ENCODE measurements around the gene AHI1.

AHI1 gene

DNA sequence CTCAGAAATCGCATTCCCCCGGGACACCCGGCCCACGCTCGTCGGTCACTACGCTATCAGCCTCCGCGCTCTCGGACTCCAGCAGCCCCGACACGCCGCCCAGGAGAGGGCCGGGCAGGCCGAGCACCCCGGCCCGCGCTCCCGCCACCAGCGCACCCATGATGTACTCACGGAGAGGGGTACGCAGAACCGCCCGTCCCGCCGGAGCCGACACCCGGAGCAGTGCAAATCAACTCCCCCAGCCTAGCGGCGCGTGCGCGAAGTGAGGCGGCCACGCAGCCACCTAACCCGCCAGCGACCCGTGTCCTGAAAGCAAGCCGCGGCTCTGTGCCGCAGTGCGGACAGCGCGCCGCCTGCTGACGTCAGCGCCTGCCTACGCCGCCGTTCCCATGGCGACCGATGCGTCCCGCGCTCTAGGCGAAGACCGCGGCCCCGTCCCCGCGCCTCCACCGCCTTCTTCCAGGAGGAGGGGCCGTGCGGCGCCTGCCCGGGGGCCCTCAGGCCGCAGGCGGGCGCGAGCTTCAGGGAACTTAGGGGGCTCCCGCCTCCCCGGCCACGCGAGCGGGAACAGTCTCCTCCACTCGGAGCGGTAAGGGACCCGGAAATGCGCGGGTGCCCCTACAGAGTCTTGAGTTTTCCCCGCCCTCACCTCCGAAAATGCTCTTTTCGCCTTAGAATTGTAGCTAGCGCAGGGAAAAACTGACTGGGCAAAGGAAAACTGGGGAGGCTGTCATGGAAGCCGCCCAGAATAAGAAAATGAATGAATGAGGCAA lies at the start of gene AHI1:
Gene AHI1 (minus strand): TSS at position 329 of the 773 bp plus-strand sequence. CDS start 5,503 bp downstream, outside the sequence.
- DNase-seq, result peak; percentile 93
- in situ Hi-C loops (cut with HindIII; ENCODE audit: low pct_ligation_motif_present, low pct_unique_long_range_greater_than_20kb, low sequenced_read_pairs), result no loop called here

DNA sequence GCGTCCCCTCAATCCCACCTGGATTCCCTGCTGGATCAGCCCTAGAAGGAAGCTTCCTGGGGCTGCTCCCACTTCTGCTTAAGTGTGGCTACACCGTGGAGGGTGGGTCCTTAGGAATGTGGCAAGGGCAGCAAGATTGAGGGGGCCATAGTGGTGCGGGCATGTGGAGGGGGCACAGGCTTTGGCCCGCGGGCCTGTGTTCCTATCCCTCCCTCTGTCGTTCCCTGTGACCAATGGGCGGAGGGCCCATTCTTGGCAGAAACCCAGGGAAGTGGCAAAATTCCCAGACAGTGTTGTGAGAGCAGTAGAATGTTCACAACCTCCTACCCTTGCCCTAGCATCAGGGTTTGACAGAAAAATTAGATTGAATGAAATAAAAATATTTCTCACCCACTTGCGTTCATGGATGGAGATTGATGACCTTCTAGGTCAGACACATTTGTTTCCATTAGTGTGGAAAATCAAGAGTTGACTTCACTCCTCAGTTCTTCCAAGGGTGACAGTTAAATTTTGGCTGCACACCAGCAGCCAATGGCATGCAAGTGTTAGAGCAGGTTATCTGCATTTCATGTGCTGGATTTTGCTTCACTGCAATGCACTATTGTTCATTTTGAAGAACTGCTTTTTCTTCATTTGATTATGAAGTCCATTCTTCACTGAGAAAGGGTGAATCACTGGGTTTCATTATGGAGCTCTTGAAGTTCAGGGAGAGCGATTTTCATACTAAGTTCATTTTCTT lies 49.3 kb upstream of the AHI1 start:
- DNase-seq, result no peak
- in situ Hi-C loops (cut with HindIII; ENCODE audit: low pct_ligation_motif_present, low pct_unique_long_range_greater_than_20kb, low sequenced_read_pairs), result no loop called here

DNA sequence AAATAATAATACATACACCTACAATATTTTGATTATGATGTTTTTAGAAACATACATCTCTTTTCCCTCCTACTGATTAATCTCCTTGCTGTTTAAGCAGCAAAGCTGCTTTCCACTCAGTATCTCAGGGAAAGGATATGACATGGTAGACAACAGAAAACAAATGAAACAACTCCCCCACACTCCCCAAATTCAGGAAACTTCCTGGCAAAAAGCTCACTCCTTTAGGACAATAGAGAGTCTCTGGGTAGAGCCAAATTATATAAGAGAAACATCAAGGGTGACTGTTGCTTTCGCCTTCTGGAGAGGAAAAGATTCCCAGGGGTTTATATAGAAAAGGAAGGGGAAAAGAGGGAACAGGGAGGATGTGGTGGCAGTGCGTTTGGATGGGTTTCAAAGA lies 48.7 kb upstream of the AHI1 start:
- no peak for DNase-seq
- in situ Hi-C loops (cut with HindIII; ENCODE audit: low pct_ligation_motif_present, low pct_unique_long_range_greater_than_20kb, low sequenced_read_pairs), result no loop called here

DNA sequence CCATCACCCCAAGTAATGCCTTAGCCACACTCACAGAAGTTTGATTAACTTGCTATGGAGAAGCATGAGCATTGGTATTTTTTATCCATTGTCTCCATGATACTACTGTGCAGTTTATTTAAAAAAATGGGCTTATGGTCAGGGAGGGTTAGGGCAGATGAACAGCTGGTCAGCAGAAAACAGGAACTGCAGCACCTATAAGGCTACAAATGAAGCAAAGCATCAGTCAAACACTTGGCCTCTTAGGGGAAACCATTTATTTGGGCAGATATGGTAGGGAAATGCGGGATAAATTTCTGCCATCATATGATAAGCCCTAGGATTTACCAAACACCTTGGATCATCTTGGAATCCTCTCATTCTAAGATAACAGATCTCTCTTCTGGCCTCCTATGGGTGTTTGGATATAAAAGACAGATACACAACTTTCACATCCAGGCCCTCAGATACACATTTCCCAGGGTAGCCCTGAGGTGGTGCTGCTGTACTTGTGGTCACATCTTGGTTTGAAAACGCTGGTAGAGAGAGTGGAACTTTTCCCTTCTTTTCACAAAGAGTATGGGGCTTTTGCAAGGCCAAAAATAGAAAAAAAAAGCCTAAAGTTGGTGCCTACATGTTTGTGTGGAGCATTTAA lies 42.8 kb upstream of the AHI1 start:
- in situ Hi-C loops (cut with HindIII; ENCODE audit: low pct_ligation_motif_present, low pct_unique_long_range_greater_than_20kb, low sequenced_read_pairs), result no loop called here
- DNase-seq, result no peak

DNA sequence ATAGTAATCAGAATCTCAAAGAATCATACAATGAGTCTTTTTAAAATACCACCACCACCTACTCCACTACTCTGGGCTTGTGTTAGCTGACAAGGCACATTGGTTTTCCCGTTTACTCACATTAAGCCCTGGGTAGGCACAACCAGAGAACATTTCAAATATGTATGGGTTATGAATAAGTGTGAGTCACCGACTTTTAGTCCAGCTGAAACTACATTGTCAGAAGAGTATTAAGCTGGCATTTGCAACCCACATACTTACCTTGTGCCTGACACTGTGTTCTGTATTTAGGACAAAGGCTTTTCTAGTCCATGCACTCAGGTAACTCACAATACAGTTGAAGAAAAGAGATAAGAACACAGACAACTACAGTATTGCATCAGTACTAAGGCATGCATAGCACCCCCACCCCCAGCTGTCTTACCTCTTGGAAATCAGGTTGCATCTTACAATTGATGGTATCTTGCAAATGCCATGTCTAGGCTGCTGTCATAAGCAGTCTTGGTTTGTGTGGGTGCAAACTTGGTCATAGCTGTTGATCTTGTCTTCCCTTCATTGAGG lies 40.3 kb upstream of the AHI1 start:
- in situ Hi-C loops (cut with HindIII; ENCODE audit: low pct_ligation_motif_present, low pct_unique_long_range_greater_than_20kb, low sequenced_read_pairs), result no loop called here
- DNase-seq, result peak; percentile 24

DNA sequence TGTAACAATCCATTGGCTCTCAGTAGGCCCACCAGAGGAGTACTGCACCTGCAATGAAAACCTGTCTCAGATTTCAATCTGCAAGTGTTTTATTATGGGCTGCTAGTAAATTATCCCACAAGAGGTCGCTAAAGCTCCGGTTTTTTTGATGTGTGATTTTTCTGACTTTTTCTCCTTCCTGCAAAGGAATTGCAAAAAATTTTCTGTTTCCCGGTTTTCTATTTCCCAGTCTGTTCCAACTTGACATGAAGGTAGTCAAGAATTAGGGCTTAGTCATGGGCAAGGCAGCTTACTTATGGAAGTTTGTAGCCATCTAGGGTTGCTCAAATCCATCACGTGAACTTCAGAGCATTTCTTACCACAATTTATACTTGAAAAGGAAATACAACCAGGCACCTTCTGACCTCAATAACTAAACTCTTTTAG lies 38.5 kb upstream of the AHI1 start:
- in situ Hi-C loops (cut with HindIII; ENCODE audit: low pct_ligation_motif_present, low pct_unique_long_range_greater_than_20kb, low sequenced_read_pairs), result no loop called here
- peak; percentile 60 for DNase-seq

DNA sequence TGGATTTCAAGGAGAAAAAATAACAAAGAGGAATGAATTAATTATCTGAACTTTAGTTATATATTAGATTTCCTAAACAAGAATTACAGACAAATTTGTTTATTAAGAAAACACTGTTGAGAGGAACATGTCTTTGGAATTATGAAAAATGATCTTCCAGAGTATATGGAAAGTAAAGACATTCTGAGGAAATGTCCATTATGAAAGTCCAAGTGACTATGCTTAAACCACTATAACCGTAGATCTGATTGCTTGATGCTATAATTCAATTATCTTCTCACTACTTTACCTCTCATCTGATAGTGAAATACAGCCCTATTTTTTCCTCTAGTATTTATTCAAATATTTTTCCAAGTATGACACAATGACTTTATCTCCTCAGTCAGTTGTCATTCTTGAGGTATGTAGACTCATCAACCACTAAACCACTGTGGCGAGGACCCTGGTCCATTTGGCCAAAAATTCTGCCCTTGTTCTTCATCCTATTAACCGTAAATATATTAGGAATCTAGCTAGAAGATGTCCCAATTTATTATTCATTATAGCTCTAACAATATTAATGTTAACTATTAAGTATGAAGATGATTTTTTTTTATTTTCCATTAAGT lies 37.3 kb upstream of the AHI1 start:
- peak; percentile 15 for DNase-seq
- in situ Hi-C loops (cut with HindIII; ENCODE audit: low pct_ligation_motif_present, low pct_unique_long_range_greater_than_20kb, low sequenced_read_pairs), result no loop called here

DNA sequence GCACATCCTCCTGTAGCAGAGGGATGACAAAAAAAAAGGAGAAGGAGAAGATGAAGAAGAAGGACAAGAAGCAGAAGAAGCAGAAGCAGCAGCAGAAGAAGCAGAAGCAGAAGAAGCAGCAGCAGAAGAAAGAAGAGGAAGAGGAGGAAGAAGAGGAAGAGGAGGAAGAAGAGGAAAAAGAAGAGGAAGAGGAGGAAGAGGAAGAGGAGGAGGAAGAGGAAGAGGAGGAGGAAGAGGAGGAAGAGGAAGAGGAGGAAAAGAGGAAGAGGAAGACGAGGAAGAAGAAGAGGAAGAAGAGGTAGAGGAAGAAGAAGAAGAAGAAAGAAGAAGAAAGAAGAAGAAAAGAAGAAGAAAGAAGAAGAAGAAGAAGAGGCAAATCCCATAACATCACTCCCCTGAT lies 35.0 kb upstream of the AHI1 start:
- in situ Hi-C loops (cut with HindIII; ENCODE audit: low pct_ligation_motif_present, low pct_unique_long_range_greater_than_20kb, low sequenced_read_pairs), result no loop called here
- no peak for DNase-seq

DNA sequence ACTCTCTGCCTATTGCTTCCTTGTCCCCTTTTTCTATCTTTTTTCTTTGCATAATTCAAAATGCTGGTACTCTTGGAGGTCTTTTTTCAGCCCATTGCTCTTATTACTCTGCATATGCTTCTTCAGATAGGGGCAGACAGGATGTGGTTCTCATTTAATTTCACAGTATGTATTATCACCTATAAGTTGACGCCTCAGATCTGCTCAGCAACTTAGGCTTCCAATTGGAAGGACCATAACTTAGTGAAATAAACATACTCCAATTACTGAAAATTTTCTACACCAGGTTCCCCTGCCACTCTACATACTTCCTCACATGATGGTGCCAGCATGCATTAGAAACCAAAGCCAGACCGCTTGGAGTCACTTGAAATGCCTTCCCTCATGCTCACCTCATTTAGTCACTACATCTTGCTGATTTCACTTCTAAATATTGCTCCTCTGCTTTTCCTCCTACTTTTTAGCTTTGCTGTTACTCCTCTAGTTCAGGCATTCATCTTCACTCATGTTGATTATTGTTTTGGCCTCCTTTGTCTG lies 34.5 kb upstream of the AHI1 start:
- no peak for DNase-seq
- in situ Hi-C loops (cut with HindIII; ENCODE audit: low pct_ligation_motif_present, low pct_unique_long_range_greater_than_20kb, low sequenced_read_pairs), result no loop called here

DNA sequence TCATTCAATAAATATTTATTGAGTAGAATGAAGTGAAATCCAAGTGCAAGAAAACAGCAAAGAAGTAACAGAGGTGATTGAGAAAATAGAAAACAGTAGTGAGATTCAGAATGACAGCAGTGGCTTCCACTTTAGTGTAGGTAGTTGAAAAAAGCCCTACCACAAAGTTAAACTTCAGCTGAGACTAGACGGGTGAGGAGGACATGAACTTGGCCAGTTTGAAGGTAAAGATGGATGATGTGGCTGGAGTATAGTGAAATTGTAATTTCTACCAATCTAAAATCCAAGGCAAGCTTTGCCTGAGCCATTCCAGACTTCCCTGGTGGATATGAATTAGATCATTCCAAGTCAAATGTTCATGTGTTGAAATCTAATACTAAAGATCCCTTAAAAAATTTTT lies 32.6 kb upstream of the AHI1 start:
- in situ Hi-C loops (cut with HindIII; ENCODE audit: low pct_ligation_motif_present, low pct_unique_long_range_greater_than_20kb, low sequenced_read_pairs), result no loop called here

DNA sequence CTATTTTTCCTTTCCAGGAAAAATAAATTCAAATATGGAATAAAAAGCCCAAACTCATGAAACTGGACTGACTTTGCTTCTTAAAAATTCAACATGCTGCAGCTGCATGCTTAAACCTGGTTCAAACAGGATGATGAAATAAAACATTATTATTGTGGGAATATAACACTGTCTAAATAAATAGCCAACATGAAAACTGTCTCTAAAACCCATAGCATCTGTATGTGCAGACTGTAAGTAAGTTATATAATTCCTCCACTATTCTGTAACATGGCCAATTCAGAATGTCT lies 30.4 kb upstream of the AHI1 start:
- in situ Hi-C loops (cut with HindIII; ENCODE audit: low pct_ligation_motif_present, low pct_unique_long_range_greater_than_20kb, low sequenced_read_pairs), result no loop called here
- DNase-seq, result no peak

More for the DNA sequence above, 32.6 kb upstream of the AHI1 start:
- DNase-seq, result no peak

DNA sequence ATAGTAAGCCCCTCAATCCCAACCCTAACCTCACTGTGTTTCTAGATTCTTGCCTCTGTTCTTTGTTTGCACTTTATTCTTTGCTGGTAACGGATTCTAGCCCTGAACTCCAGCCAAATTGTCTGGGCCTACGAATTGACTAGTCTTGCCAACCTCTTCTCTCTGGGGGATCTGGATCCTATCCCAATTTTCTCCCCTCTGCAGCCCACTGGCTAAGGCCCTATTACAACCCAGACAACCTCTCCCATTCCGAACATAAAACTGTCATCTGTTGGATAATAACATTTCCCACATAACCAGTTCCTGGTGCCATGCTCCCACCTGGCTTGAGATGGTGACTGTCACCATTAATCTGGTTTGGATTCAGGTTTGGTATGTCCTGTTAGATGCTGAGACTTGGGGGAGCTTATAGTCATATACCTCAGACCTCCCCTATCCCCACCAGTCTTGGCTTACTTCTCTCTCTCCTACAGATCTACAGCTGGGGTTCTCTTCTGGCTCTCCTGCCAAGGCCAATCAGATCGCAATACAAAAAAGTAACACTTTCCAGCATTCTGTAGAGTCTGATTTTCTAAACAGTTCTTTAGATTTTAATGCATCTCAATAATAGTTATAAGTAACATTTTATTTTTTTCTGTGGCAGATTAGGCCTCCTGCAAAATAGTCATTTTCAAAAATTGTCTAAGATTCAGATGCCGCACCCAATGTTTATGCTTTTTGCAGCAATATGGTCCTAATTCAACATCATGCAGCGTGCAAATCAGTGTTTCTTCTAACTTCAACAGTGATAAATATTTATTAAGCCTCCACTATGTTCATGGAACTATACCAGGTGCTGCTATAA lies 29.8 kb upstream of the AHI1 start:
- in situ Hi-C loops (cut with HindIII; ENCODE audit: low pct_ligation_motif_present, low pct_unique_long_range_greater_than_20kb, low sequenced_read_pairs), result no loop called here
- no peak for DNase-seq

DNA sequence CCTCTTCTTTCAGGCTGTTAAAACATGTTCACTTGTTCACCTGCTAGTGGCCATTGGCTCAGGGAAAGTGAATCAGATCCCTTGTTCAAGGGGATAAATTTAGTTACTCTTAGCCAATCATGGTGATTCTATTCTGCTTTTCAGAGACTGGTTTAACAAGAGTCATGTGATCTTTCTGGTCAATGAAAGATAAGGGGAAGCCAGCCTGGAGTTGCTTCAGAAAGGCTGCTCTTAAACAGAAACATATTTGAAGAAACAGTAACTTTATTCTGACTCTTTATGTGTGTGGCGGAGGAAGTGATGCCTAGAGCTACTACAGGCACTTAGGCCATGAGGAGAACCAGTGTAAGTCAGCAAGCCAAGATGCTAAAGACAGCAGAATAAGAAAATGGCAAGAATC lies 28.1 kb upstream of the AHI1 start:
- in situ Hi-C loops (cut with HindIII; ENCODE audit: low pct_ligation_motif_present, low pct_unique_long_range_greater_than_20kb, low sequenced_read_pairs), result no loop called here
- no peak for DNase-seq

DNA sequence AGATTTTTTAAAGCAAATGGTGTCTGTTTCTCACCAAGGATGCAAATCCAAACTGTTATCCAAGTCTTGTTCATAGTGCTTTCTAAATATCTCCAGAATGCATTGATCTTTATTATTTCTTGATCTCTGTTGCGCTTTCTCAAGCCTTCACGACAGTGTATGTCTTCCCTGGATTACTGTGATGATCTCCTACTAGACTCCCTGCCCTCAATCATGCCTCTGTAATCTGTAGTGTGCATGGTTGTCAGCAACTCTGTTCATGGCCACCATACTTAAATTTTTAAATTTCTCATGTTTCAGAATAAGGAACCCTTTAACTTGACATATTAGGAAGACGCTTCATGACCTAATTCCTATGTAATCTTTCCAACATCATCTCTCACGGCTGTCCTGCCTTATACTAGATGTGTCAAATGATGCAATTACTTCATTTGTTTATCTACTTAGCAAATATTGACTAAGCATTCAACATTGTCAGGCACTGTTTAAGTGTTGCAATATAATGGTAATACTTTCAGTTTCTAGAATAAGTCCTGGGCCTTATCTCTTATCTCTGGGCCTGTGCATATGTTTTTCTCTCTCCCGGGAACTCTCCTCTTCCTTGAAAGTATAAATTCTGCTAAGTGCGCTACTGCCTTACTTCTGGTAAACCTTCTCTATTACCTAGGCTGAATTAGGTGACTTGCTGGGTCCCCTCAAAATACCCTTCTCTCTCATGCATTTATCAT lies 25.6 kb upstream of the AHI1 start:
- no peak for DNase-seq
- in situ Hi-C loops (cut with HindIII; ENCODE audit: low pct_ligation_motif_present, low pct_unique_long_range_greater_than_20kb, low sequenced_read_pairs), result no loop called here

DNA sequence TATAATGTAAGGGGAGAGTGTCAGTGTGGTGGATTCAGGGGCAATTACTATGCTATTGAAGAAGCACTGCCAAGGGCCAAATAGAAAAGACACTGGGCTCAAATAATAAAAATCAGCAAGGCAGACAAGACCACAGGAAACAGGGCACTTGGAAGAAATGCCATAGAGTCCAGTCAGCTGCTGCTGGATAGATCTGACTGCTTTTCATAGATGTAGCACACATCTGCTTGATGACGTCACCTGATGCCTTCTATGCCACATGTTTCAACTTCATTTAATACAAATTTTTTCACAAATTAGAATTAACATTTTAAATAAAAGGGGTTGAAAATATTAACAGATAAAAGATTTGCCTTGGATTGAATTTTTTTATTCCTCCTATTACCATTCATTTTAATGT lies 23.9 kb upstream of the AHI1 start:
- in situ Hi-C loops (cut with HindIII; ENCODE audit: low pct_ligation_motif_present, low pct_unique_long_range_greater_than_20kb, low sequenced_read_pairs), result no loop called here
- no peak for DNase-seq

DNA sequence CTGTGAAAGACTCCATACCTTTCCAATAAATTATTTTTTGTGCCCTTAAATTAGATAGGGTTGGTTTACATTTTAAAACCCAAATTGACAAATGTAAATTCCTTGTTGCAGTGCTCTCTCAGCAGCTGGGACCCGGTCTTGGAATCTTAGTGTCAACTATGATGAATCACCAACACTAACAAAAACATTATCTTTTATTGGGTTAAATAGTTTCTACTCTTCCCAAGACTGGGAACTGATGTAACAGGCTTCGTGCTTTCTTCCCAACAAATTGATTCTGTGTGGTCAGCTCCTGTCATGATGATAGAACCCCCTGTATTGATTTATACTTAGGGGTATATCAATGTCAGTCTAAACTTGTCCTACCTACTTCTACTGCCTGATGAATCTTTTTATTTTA lies 23.2 kb upstream of the AHI1 start:
- in situ Hi-C loops (cut with HindIII; ENCODE audit: low pct_ligation_motif_present, low pct_unique_long_range_greater_than_20kb, low sequenced_read_pairs), result no loop called here
- no peak for DNase-seq

DNA sequence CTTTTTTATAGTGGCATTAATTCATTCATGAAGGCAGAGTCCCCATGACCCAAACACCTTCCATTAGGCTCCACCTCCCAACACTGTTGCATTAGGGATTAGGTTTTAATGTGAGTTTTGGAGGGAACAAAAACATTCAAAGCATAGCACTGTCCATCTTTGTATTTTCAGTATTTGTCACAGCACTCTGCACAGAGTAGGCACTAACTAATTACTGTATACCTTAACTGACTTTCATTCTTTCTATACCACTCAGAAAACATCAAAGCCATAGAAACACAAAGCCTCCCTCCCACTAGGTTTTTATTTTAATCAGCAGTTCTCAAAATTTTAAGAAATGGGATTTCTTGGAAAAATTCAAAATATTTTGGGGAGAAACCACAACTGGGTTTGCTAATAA lies 21.8 kb upstream of the AHI1 start:
- in situ Hi-C loops (cut with HindIII; ENCODE audit: low pct_ligation_motif_present, low pct_unique_long_range_greater_than_20kb, low sequenced_read_pairs), result no loop called here
- DNase-seq, result no peak
